Peyer's patch (tissue), 4 donors: Measurements from ENCODE around the gene GUCA1A.

ENCODE experiments used
- POLR2A ChIP-seq, 2 donors: fragments of 450-650 bp; IDR thresholded peaks; one replicate each; pipeline ENCODE4 v1.5.1; 2017; ENCODE audit warnings: antibody characterized with exemption in 2 of 2, mild to moderate bottlenecking in 2 of 2, moderate library complexity in 2 of 2
- TF ChIP-seq, protein P1 (sequence below), 6 experiments: fragments of 450-650 bp in 4 of 6; fragments of 200-600 bp in 2 of 6; sonication (generic) in 1 of 6; IDR thresholded peaks; one replicate each; pipeline ENCODE4 v1.5.1; 2017 to 2019; ENCODE audit warnings: antibody characterized with exemption in 6 of 6, mild to moderate bottlenecking in 3 of 6, moderate library complexity in 1 of 6

GRCh38 chr6:42210551-42210950, 37.4 kb downstream of the GUCA1A start:
- TF ChIP-seq, protein P1, sequence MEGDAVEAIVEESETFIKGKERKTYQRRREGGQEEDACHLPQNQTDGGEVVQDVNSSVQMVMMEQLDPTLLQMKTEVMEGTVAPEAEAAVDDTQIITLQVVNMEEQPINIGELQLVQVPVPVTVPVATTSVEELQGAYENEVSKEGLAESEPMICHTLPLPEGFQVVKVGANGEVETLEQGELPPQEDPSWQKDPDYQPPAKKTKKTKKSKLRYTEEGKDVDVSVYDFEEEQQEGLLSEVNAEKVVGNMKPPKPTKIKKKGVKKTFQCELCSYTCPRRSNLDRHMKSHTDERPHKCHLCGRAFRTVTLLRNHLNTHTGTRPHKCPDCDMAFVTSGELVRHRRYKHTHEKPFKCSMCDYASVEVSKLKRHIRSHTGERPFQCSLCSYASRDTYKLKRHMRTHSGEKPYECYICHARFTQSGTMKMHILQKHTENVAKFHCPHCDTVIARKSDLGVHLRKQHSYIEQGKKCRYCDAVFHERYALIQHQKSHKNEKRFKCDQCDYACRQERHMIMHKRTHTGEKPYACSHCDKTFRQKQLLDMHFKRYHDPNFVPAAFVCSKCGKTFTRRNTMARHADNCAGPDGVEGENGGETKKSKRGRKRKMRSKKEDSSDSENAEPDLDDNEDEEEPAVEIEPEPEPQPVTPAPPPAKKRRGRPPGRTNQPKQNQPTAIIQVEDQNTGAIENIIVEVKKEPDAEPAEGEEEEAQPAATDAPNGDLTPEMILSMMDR (IDR thresholded peaks at IDR 0.05) = no peak
- TF ChIP-seq POLR2A (IDR thresholded peaks at IDR 0.05) = no peak
